Body of pancreas (tissue), 4 donors: Measurements from ENCODE around the gene TLCD2. TPM values are rescaled to one million over a fixed set of nuclear protein-coding genes. Genes with fewer than 3 reads are reported as not detected.

ENCODE experiments used
- ATAC-seq: fragments of 150-250 bp; one replicate; pipeline ENCODE4 v1.9.1; 2016
- DNase-seq, 4 donors: peaks; one replicate each; pipeline ENCODE4 v3.0.0-alpha.2; 2019
- H3K27ac ChIP-seq, 4 donors: fragments of 200-600 bp; sonication (generic); 1 replicate in 3 of 4; 2 replicates in 1 of 4; pipeline versions ENCODE4 v1.5.1 to v1.6.1; 2016 to 2019; ENCODE audit warnings: mild to moderate bottlenecking in 1 of 4, mixed read lengths in 1 of 4, moderate library complexity in 1 of 4
- H3K27me3 ChIP-seq, 2 donors: fragments of 200-600 bp; sonication (generic); one replicate each; pipeline ENCODE4 v1.6.0; 2016; ENCODE audit warnings: mild to moderate bottlenecking in 1 of 2
- H3K36me3 ChIP-seq, 2 donors: fragments of 200-600 bp; sonication (generic); replicated peaks in 1 of 2; 2 replicates each; pipeline ENCODE4 v1.5.1; 2016; ENCODE audit warnings: low read depth in 2 of 2; ENCODE audit not compliant: insufficient read depth in 1 of 2
- H3K4me1 ChIP-seq: fragments of 200-600 bp; sonication (generic); one replicate; pipeline ENCODE4 v1.6.0; 2016
- H3K4me3 ChIP-seq, 2 donors: fragments of 200-600 bp; sonication (generic); 1 replicate in 1 of 2; 2 replicates in 1 of 2; pipeline ENCODE4 v1.5.1; 2016 to 2019
- H3K9me3 ChIP-seq, 3 donors: fragments of 200-600 bp; sonication (generic); 1 replicate in 2 of 3; 2 replicates in 1 of 3; pipeline ENCODE4 v1.5.1; 2016
- CTCF ChIP-seq, 7 experiments: fragments of 450-650 bp in 4 of 7; fragments of 200-600 bp in 3 of 7; sonication (generic) in 3 of 7; IDR thresholded peaks; one replicate each; pipeline ENCODE4 v1.5.1; 2016 to 2019; ENCODE audit warnings: antibody characterized with exemption in 7 of 7
- POLR2A ChIP-seq, 3 donors: fragments of 450-650 bp; IDR thresholded peaks; one replicate each; pipeline ENCODE4 v1.6.1; 2016; ENCODE audit warnings: antibody characterized with exemption in 3 of 3, mild to moderate bottlenecking in 2 of 3
- WGBS, 2 donors: methylation state at CpG; one replicate each; pipeline ENCODE4 v1.1.5; 2017; 5-methylcytosine and 5-hydroxymethylcytosine counted together
- intact Hi-C: fragments of 100-400 bp; cut with DNase I; formaldehyde crosslinking; loops from one replicate; pipeline ENCODE4 v1.15.1; 2023
- total RNA-seq, 2 donors: library from RNA; depleted of rRNA; stranded (reverse); fragments of >200 nt; gene quantifications; one replicate each; pipeline ENCODE4 v1.1.0, GENCODE V29; 2016

Gene TLCD2
- total RNA-seq, 2 donors from 2014 or later = 1.6 to 2.6 TPM

- H3K27me3 ChIP-seq = no peaks in the 10 kb centered on the region
- intact Hi-C loops = no loop called here
- WGBS, 2 donors = 85 to 90% methylated on average over 8 to 21 of the region's 21 CpGs
- H3K4me3 ChIP-seq = no peak overlapping the region
- ATAC-seq (no peak), DNase-seq (no peak)
- H3K36me3 ChIP-seq = no peaks in the 10 kb centered on the region
- peaks cover 45% of the 10 kb centered on the region for H3K4me1 ChIP-seq
- H3K9me3 ChIP-seq = no peaks in the 10 kb centered on the region
- H3K27ac ChIP-seq = no peak overlapping the region
- TF ChIP-seq POLR2A (IDR thresholded peaks at IDR 0.05) (no peak), CTCF (IDR thresholded peaks at IDR 0.05) (no peak)
Measured at GRCh38 chr17:1727258-1727789, 17.1 kb upstream of the TLCD2 start.

GRCh38 chr17:1726626-1727257 is 16.6 kb upstream of the TLCD2 start:
- intact Hi-C loops = no loop called here
- Histone ChIP-seq H3K36me3 (no peaks in the 10 kb centered on the region), H3K4me1 (peaks cover 45% of the 10 kb centered on the region), H3K27me3 (no peaks in the 10 kb centered on the region), H3K27ac (no peak overlapping the region), H3K9me3 (no peaks in the 10 kb centered on the region), H3K4me3 (no peak overlapping the region)
- DNase-seq = no peak
- ATAC-seq = no peak
- 73 to 94% methylated on average over 3 to 18 of the region's 18 CpGs for WGBS, 2 donors
- TF ChIP-seq POLR2A (IDR thresholded peaks at IDR 0.05) = no peak
- TF ChIP-seq CTCF (IDR thresholded peaks at IDR 0.05) = no peak

GRCh38 chr17:1725642-1726511 is 15.7 kb upstream of the TLCD2 start:
- 82 to 89% methylated on average over 25 to 42 of the region's 54 CpGs for WGBS, 2 donors
- Histone ChIP-seq H3K9me3 (no peaks in the 10 kb centered on the region), H3K27ac (no peak overlapping the region), H3K4me1 (peaks cover 46% of the 10 kb centered on the region), H3K36me3 (no peaks in the 10 kb centered on the region), H3K4me3 (no peak overlapping the region), H3K27me3 (no peaks in the 10 kb centered on the region)
- ATAC-seq (no peak), DNase-seq (no peak)
- intact Hi-C loops = no loop called here
- no peak for TF ChIP-seq CTCF (IDR thresholded peaks at IDR 0.05)
- no peak for TF ChIP-seq POLR2A (IDR thresholded peaks at IDR 0.05)

- no peaks in the 10 kb centered on the region for H3K36me3 ChIP-seq
- H3K9me3 ChIP-seq = no peaks in the 10 kb centered on the region
- no peak for DNase-seq
- peak overlapping the region; percentile 26 to 85 (median 54) for H3K27ac ChIP-seq
- H3K4me3 ChIP-seq = peak overlapping the region; percentile 18 to 78
- peak; percentile 67 for ATAC-seq
- WGBS, 2 donors = 13 to 23% methylated on average over 5 to 35 of the region's 51 CpGs
- peaks cover 50% of the 10 kb centered on the region for H3K4me1 ChIP-seq
- intact Hi-C loops = no loop called here
- no peaks in the 10 kb centered on the region for H3K27me3 ChIP-seq
- TF ChIP-seq CTCF (IDR thresholded peaks at IDR 0.05) = peak in 3 of 7 experiments; percentile 6 to 27 (median 13)
- TF ChIP-seq POLR2A (IDR thresholded peaks at IDR 0.05) = no peak
Measured at GRCh38 chr17:1724869-1725641, 14.9 kb upstream of the TLCD2 start.
